Spinal cord (tissue), 10 donors: Measurements from ENCODE around the gene CBFA2T2. TPM values are rescaled to one million over a fixed set of nuclear protein-coding genes. Genes with fewer than 3 reads are reported as not detected.

ENCODE experiments used
- DNase-seq, 6 donors: peaks; one replicate each; pipeline versions ENCODE4 v3.0.0 to v3.0.0-alpha.2; 2013 to 2015; ENCODE audit warnings: low spot score in 6 of 6, low read depth in 4 of 6
- H3K27ac ChIP-seq: one replicate; pipeline ENCODE4 v1.5.1; 2013; ENCODE audit warnings: low read depth, low read length, control low read depth
- H3K27me3 ChIP-seq: one replicate; pipeline ENCODE4 v1.6.1; 2013; ENCODE audit warnings: low read length; ENCODE audit not compliant: control insufficient read depth, insufficient read depth
- H3K36me3 ChIP-seq: one replicate; pipeline ENCODE4 v1.6.1; 2013; ENCODE audit warnings: low read length; ENCODE audit not compliant: control insufficient read depth, insufficient read depth
- H3K4me1 ChIP-seq: one replicate; pipeline ENCODE4 v1.6.1; 2013; ENCODE audit warnings: low read length; ENCODE audit not compliant: control insufficient read depth, insufficient read depth
- H3K4me3 ChIP-seq: one replicate; pipeline ENCODE4 v1.5.1; 2013; ENCODE audit warnings: low read depth, low read length, control low read depth
- H3K9me3 ChIP-seq: one replicate; pipeline ENCODE4 v1.6.1; 2013; ENCODE audit warnings: low read length; ENCODE audit not compliant: control insufficient read depth, insufficient read depth
- WGBS: methylation state at CpG from one replicate; pipeline ENCODE4 v1.1.5; 2013; ENCODE audit warnings: missing lambda C conversion rate; ENCODE audit not compliant: insufficient coverage; 5-methylcytosine and 5-hydroxymethylcytosine counted together
- polyA plus RNA-seq, 2 donors: library from polyadenylated mRNA; unstranded; fragments of 120-200 nt; gene quantifications; one replicate each; pipeline ENCODE4 v1.2.1, GENCODE V29; 2013; ENCODE audit not compliant: insufficient read length in 2 of 2
- total RNA-seq, 2 donors: library from RNA; depleted of rRNA in 1 of 2; stranded (reverse); fragments of 120-200 nt in 1 of 2; fragments of >200 nt in 1 of 2; gene quantifications; one replicate each; pipeline versions ENCODE4 v1.2.3 to v1.2.4, GENCODE V29; 2013 to 2014
- donor health status: healthy.

Gene CBFA2T2
- total and polyA plus RNA-seq, 4 donors: 14.5 to 33.3 (median 19.1) TPM

- H3K4me1 ChIP-seq: peaks cover 13% of the 10 kb centered on the region
- no peaks in the 10 kb centered on the region for H3K9me3 ChIP-seq
- peak in 1 of 6 donors; percentile 1 for DNase-seq
- 95% methylated on average over 11 of the region's 13 CpGs for WGBS
- H3K36me3 ChIP-seq: peaks cover 28% of the 10 kb centered on the region
- no peak overlapping the region for H3K4me3 ChIP-seq
- H3K27ac ChIP-seq: no peak overlapping the region
- no peaks in the 10 kb centered on the region for H3K27me3 ChIP-seq
Observed at GRCh38 chr20:33651562-33652048, 161.7 kb downstream of the CBFA2T2 start.

- Histone ChIP-seq H3K27me3 (no peaks in the 10 kb centered on the region), H3K9me3 (no peaks in the 10 kb centered on the region), H3K4me1 (peaks cover 13% of the 10 kb centered on the region), H3K4me3 (no peak overlapping the region), H3K36me3 (peaks cover 40% of the 10 kb centered on the region), H3K27ac (no peak overlapping the region)
- 58% methylated on average over 15 of the region's 16 CpGs for WGBS
- peak in 2 of 6 donors; percentile 86 to 89 for DNase-seq
Observed at GRCh38 chr20:33653218-33653899, 163.5 kb downstream of the CBFA2T2 start.

- Histone ChIP-seq H3K9me3 (no peaks in the 10 kb centered on the region), H3K36me3 (peaks cover 43% of the 10 kb centered on the region), H3K27me3 (no peaks in the 10 kb centered on the region), H3K4me1 (peaks cover 12% of the 10 kb centered on the region), H3K27ac (no peak overlapping the region), H3K4me3 (no peak overlapping the region)
- DNase-seq: no peak
- 84% methylated on average over 11 of the region's 11 CpGs for WGBS
Observed at GRCh38 chr20:33653900-33654596, 164.2 kb downstream of the CBFA2T2 start.

GRCh38 chr20:33654680-33655161 is 164.8 kb downstream of the CBFA2T2 start:
- H3K9me3 ChIP-seq: no peaks in the 10 kb centered on the region
- WGBS: 81% methylated on average over 14 of the region's 14 CpGs
- peaks cover 7% of the 10 kb centered on the region for H3K4me1 ChIP-seq
- no peak overlapping the region for H3K27ac ChIP-seq
- DNase-seq: no peak
- H3K4me3 ChIP-seq: no peak overlapping the region
- H3K27me3 ChIP-seq: no peaks in the 10 kb centered on the region
- peaks cover 46% of the 10 kb centered on the region for H3K36me3 ChIP-seq

GRCh38 chr20:33655164-33655563 is 165.3 kb downstream of the CBFA2T2 start:
- WGBS: 97% methylated on average over 3 of the region's 4 CpGs

GRCh38 chr20:33656010-33656782 is 166.3 kb downstream of the CBFA2T2 start:
- H3K27me3 ChIP-seq: no peaks in the 10 kb centered on the region
- peaks cover 7% of the 10 kb centered on the region for H3K4me1 ChIP-seq
- H3K4me3 ChIP-seq: no peak overlapping the region
- H3K27ac ChIP-seq: no peak overlapping the region
- DNase-seq: no peak
- peaks cover 51% of the 10 kb centered on the region for H3K36me3 ChIP-seq
- WGBS: 91% methylated on average over 10 of the region's 10 CpGs
- H3K9me3 ChIP-seq: no peaks in the 10 kb centered on the region

More at GRCh38 chr20:33655164-33655563, 165.3 kb downstream of the CBFA2T2 start:
- Histone ChIP-seq H3K36me3 (peaks cover 48% of the 10 kb centered on the region), H3K4me3 (no peak overlapping the region), H3K27me3 (no peaks in the 10 kb centered on the region), H3K4me1 (peaks cover 7% of the 10 kb centered on the region), H3K9me3 (no peaks in the 10 kb centered on the region), H3K27ac (no peak overlapping the region)
- no peak for DNase-seq

- Histone ChIP-seq H3K27ac (no peak overlapping the region), H3K27me3 (no peaks in the 10 kb centered on the region), H3K4me1 (peaks cover 8% of the 10 kb centered on the region), H3K36me3 (peaks cover 51% of the 10 kb centered on the region), H3K9me3 (no peaks in the 10 kb centered on the region), H3K4me3 (no peak overlapping the region)
- DNase-seq: no peak
- 95% methylated on average over 17 of the region's 17 CpGs for WGBS
Observed at GRCh38 chr20:33656783-33657703, 167.1 kb downstream of the CBFA2T2 start.

- WGBS: 85% methylated on average over 10 of the region's 12 CpGs
- H3K4me1 ChIP-seq: peaks cover 13% of the 10 kb centered on the region
- no peak overlapping the region for H3K4me3 ChIP-seq
- peaks cover 51% of the 10 kb centered on the region for H3K36me3 ChIP-seq
- no peaks in the 10 kb centered on the region for H3K27me3 ChIP-seq
- DNase-seq: no peak
- H3K27ac ChIP-seq: no peak overlapping the region
- no peaks in the 10 kb centered on the region for H3K9me3 ChIP-seq
Observed at GRCh38 chr20:33657704-33658095, 167.8 kb downstream of the CBFA2T2 start.

- 98% methylated on average over 6 of the region's 8 CpGs for WGBS
- no peak for DNase-seq
- no peak overlapping the region for H3K27ac ChIP-seq
- no peaks in the 10 kb centered on the region for H3K9me3 ChIP-seq
- peaks cover 15% of the 10 kb centered on the region for H3K4me1 ChIP-seq
- no peaks in the 10 kb centered on the region for H3K27me3 ChIP-seq
- peaks cover 51% of the 10 kb centered on the region for H3K36me3 ChIP-seq
- H3K4me3 ChIP-seq: no peak overlapping the region
Observed at GRCh38 chr20:33658510-33658909, 168.6 kb downstream of the CBFA2T2 start.
